Keratinocyte (primary cell): Measurements from ENCODE around the gene ARAF. TPM values are rescaled to one million over a fixed set of nuclear protein-coding genes. Genes with fewer than 3 reads are reported as not detected.

ENCODE experiments used
- DNase-seq: peaks from one replicate; pipeline ENCODE4 v3.0.0-alpha.2; 2011; ENCODE audit warnings: low read depth, missing footprints, low spot score
- FAIRE-seq: peaks from 2 replicates; lab custom pipeline; 2011; peaks lifted over from hg19 to GRCh38; lab: Jason Lieb, UNC
- H2AFZ ChIP-seq: 2 replicates; pipeline ENCODE4 v1.6.0; 2012; ENCODE audit warnings: low read length, control low read depth, inconsistent platforms; ENCODE audit not compliant: control insufficient read depth
- H3K27ac ChIP-seq: 2 replicates; pipeline ENCODE4 v1.5.1; 2011; ENCODE audit warnings: low read length; ENCODE audit not compliant: control insufficient read depth, insufficient read depth
- H3K27me3 ChIP-seq: 3 replicates; pipeline ENCODE4 v1.6.0; 2011; ENCODE audit warnings: low read length; ENCODE audit not compliant: control insufficient read depth, insufficient read depth; ENCODE audit errors: extremely low read depth
- H3K36me3 ChIP-seq, 2 experiments: 2 replicates in 1 of 2; 3 replicates in 1 of 2; pipeline ENCODE4 v1.5.1; 2011; ENCODE audit warnings: low read length in 2 of 2, mild to moderate bottlenecking in 1 of 2; ENCODE audit not compliant: control insufficient read depth in 2 of 2, insufficient read depth in 2 of 2; ENCODE audit errors: extremely low read depth in 1 of 2
- H3K4me1 ChIP-seq: 3 replicates; pipeline ENCODE4 v1.5.1; 2011; ENCODE audit warnings: low read length; ENCODE audit not compliant: control insufficient read depth, insufficient read depth; ENCODE audit errors: extremely low read depth
- H3K4me2 ChIP-seq: 3 replicates; pipeline ENCODE4 v1.6.0; 2011; ENCODE audit warnings: low read depth, low read length; ENCODE audit not compliant: control insufficient read depth, insufficient read depth; ENCODE audit errors: extremely low read depth
- H3K4me3 ChIP-seq, 3 experiments: fragments of 200-600 bp in 1 of 3; sonication (generic) in 1 of 3; 2 replicates in 2 of 3; 3 replicates in 1 of 3; pipeline ENCODE4 v1.5.1; 2011 to 2016; ENCODE audit warnings: low read length in 3 of 3, mild to moderate bottlenecking in 3 of 3, control low read depth in 2 of 3, inconsistent platforms in 1 of 3, low read depth in 1 of 3, mixed read lengths in 1 of 3, mixed run types in 1 of 3, moderate library complexity in 1 of 3; ENCODE audit not compliant: control insufficient read depth in 2 of 3, insufficient read depth in 2 of 3; ENCODE audit errors: extremely low read depth in 1 of 3
- H3K79me2 ChIP-seq: 2 replicates; pipeline ENCODE4 v1.6.0; 2012; ENCODE audit warnings: low read length; ENCODE audit not compliant: control insufficient read depth, insufficient read depth
- H3K9ac ChIP-seq: 3 replicates; pipeline ENCODE4 v1.6.0; 2011; ENCODE audit warnings: low read length; ENCODE audit not compliant: control insufficient read depth, insufficient read depth; ENCODE audit errors: extremely low read depth
- H3K9me1 ChIP-seq: 3 replicates; pipeline ENCODE4 v1.6.0; 2011; ENCODE audit warnings: low read length; ENCODE audit not compliant: control insufficient read depth, insufficient read depth; ENCODE audit errors: extremely low read depth
- H3K9me3 ChIP-seq: 2 replicates; pipeline ENCODE4 v1.5.1; 2012; ENCODE audit warnings: low read depth, low read length; ENCODE audit not compliant: control insufficient read depth
- H4K20me1 ChIP-seq: 3 replicates; pipeline ENCODE4 v1.6.0; 2011; ENCODE audit warnings: low read length; ENCODE audit not compliant: control insufficient read depth, insufficient read depth; ENCODE audit errors: extremely low read depth
- CTCF ChIP-seq, 3 experiments: IDR thresholded peaks in 1 of 3; conservative IDR thresholded peaks in 1 of 3; optimal IDR thresholded peaks in 1 of 3; 2 replicates in 2 of 3; 3 replicates in 1 of 3; pipeline versions ENCODE3 to v1.5.1; 2011; ENCODE audit warnings: low read length in 3 of 3, mild to moderate bottlenecking in 3 of 3, moderate library complexity in 2 of 3, control low read depth in 1 of 3, inconsistent platforms in 1 of 3; ENCODE audit not compliant: insufficient read depth in 2 of 3; ENCODE audit errors: extremely low read depth in 1 of 3
- EZH2 ChIP-seq: IDR thresholded peaks from one replicate; pipeline ENCODE4 v1.6.1; 2012; ENCODE audit warnings: inconsistent platforms, mild to moderate bottlenecking, low read length, moderate library complexity
- dilution Hi-C: fragments of 300-500 bp; cut with MboI; formaldehyde crosslinking; loops from one replicate; pipeline ENCODE4 v1.7.0; 2020; ENCODE audit warnings: low sequenced_read_pairs; ENCODE audit not compliant: extremely low pct_ligation_motif_present
- polyA plus RNA-seq, 5 experiments: library from polyadenylated mRNA; depleted of rRNA in 3 of 5; stranded (reverse) in 3 of 5; stranded (forward) in 1 of 5; unstranded in 1 of 5; fragments of >200 nt; gene quantifications; 1 replicate in 1 of 5; 2 replicates in 3 of 5; 3 replicates in 1 of 5; pipeline versions ENCODE4 v1.2.1 to v1.2.3, GENCODE V29; 2011 to 2012; ENCODE audit warnings: missing spikeins in 2 of 5, low read depth in 1 of 5, low replicate concordance in 1 of 5

Gene ARAF
- polyA plus RNA-seq, 1 donor (not counting 4 experiments of a cell fraction or from before 2014, with no cell fraction given) = 21.3 TPM

GRCh38 chrX:47611926-47612325 lies 50.9 kb downstream of the ARAF start:
- Histone ChIP-seq H3K9ac (no peak overlapping the region), H4K20me1 (no peaks in the 10 kb centered on the region), H3K79me2 (no peaks in the 10 kb centered on the region), H2AFZ (no peak overlapping the region), H3K9me3 (no peaks in the 10 kb centered on the region), H3K27me3 (no peaks in the 10 kb centered on the region), H3K27ac (no peak overlapping the region), H3K4me2 (no peak overlapping the region), H3K4me3 (no peak overlapping the region), H3K36me3 (no peaks in the 10 kb centered on the region), H3K4me1 (no peaks in the 10 kb centered on the region), H3K9me1 (no peaks in the 10 kb centered on the region)
- FAIRE-seq (no peak), DNase-seq (no peak)
- no peak for TF ChIP-seq CTCF (optimal IDR thresholded peaks at IDR 0.05 in 1 of 3, IDR thresholded peaks at IDR 0.05 in 1 of 3, conservative IDR thresholded peaks at IDR 0.05 in 1 of 3; ENCODE audit: extremely low read depth in 1 of 3, insufficient read depth in 2 of 3, low read length in 3 of 3)
- no peak for TF ChIP-seq EZH2
- dilution Hi-C loops = no loop called here

- no peaks in the 10 kb centered on the region for H4K20me1 ChIP-seq
- H3K9me1 ChIP-seq = no peaks in the 10 kb centered on the region
- H3K4me1 ChIP-seq = no peaks in the 10 kb centered on the region
- H3K36me3 ChIP-seq = no peaks in the 10 kb centered on the region
- no peak overlapping the region for H3K9ac ChIP-seq
- H3K4me2 ChIP-seq = no peak overlapping the region
- FAIRE-seq (no peak), DNase-seq (no peak)
- no peak overlapping the region for H2AFZ ChIP-seq
- dilution Hi-C loops = no loop called here
- no peaks in the 10 kb centered on the region for H3K79me2 ChIP-seq
- no peaks in the 10 kb centered on the region for H3K9me3 ChIP-seq
- H3K4me3 ChIP-seq = no peak overlapping the region
- H3K27me3 ChIP-seq = no peaks in the 10 kb centered on the region
- no peak overlapping the region for H3K27ac ChIP-seq
- TF ChIP-seq CTCF (optimal IDR thresholded peaks at IDR 0.05 in 1 of 3, IDR thresholded peaks at IDR 0.05 in 1 of 3, conservative IDR thresholded peaks at IDR 0.05 in 1 of 3; ENCODE audit: extremely low read depth in 1 of 3, insufficient read depth in 2 of 3, low read length in 3 of 3) (no peak), EZH2 (no peak)
Measured at GRCh38 chrX:47612418-47612817, 51.4 kb downstream of the ARAF start.
